ENCODE data around the gene RAP1GAP2. TPM values are rescaled to one million over a fixed set of nuclear protein-coding genes. Genes with fewer than 3 reads are reported as not detected.

RAP1GAP2 gene
- polyA plus RNA-seq, 1 of the 3 experiments (the other 2 are of a cell fraction): 22.0 TPM

GRCh38 chr17:2947588-2947950 is 151.3 kb downstream of the RAP1GAP2 start:
- Histone ChIP-seq H3K36me3 (replicated peaks in 1 of 2; ENCODE audit: control insufficient read depth in 1 of 2, insufficient read depth in 2 of 2, low read length in 1 of 2) (peaks cover 0 to 3% of the 10 kb centered on the region in 2 experiments), H3K4me1 (ENCODE audit: control insufficient read depth in 1 of 2, insufficient read depth in 2 of 2, low read depth in 1 of 2, low read length in 1 of 2) (peaks cover 4 to 5% of the 10 kb centered on the region in 2 experiments; a peak in 2 of 4 replicates), H3K4me2 (no peak overlapping the region), H3K27ac (ENCODE audit: low read depth in 2 of 2, low read length in 1 of 2) (no peak overlapping the region), H3K9me3 (no peaks in the 10 kb centered on the region), H3K9me2 (no peaks in the 10 kb centered on the region), H3K4me3 (ENCODE audit: low read depth in 2 of 2, low read length in 1 of 2) (no peak overlapping the region), H2AFZ (ENCODE audit: low read depth) (no peak overlapping the region), H3K27me3 (ENCODE audit: insufficient read depth) (no peaks in the 10 kb centered on the region), H4K20me1 (ENCODE audit: insufficient read depth) (no peaks in the 10 kb centered on the region), H3K79me2 (ENCODE audit: insufficient read depth) (peaks cover 27% of the 10 kb centered on the region), H3F3A (replicated peaks; ENCODE audit: insufficient read depth) (peaks cover 9% of the 10 kb centered on the region), H3K9ac (no peak overlapping the region)
- no peak for DNase-seq
- TF ChIP-seq FOXJ3 (CRISPR knock-in tag; IDR thresholded peaks at IDR 0.05) (no peak), CHD2 (IDR thresholded peaks at IDR 0.05; ENCODE audit: low read length, partially characterized antibody) (no peak), ELF1 (IDR thresholded peaks at IDR 0.05) (no peak), NFIC (IDR thresholded peaks at IDR 0.05; ENCODE audit: borderline replicate concordance) (no peak), MXI1 (IDR thresholded peaks at IDR 0.05; ENCODE audit: low read depth, low read length) (no peak)
- ChIA-PET CTCF (interaction anchor here (1.6 kb wide), 1 partner anchor 99 kb away, joined by 5 read pairs; no protein-coding TSS in a partner anchor), POLR2A (interaction anchor here (1.1 kb wide), 1 partner anchor 12 kb away, joined by 3 read pairs; no protein-coding TSS in a partner anchor)
- WGBS (ENCODE audit: low lambda C conversion rate): 89% methylated on average over 12 of the region's 15 CpGs

GRCh38 chr17:2947996-2948550 is 151.8 kb downstream of the RAP1GAP2 start:
- 84% methylated on average over 14 of the region's 14 CpGs for WGBS (ENCODE audit: low lambda C conversion rate)
- no peak overlapping the region for H3K27ac ChIP-seq (ENCODE audit: low read depth in 2 of 2, low read length in 1 of 2)
- H3K4me2 ChIP-seq: no peak overlapping the region
- no peak overlapping the region for H2AFZ ChIP-seq (ENCODE audit: low read depth)
- no peaks in the 10 kb centered on the region for H3K9me3 ChIP-seq
- no peak overlapping the region for H3K4me3 ChIP-seq (ENCODE audit: low read depth in 2 of 2, low read length in 1 of 2)
- ChIA-PET POLR2A (interaction anchor here (1.1 kb wide), 1 partner anchor 11 kb away, joined by 3 read pairs; no protein-coding TSS in a partner anchor), CTCF (interaction anchor here (1.6 to 1.8 kb wide), 2 partner anchors 10 to 99 kb away, joined by 4 to 5 read pairs; no protein-coding TSS in a partner anchor)
- no peaks in the 10 kb centered on the region for H3K9me2 ChIP-seq
- H3K27me3 ChIP-seq (ENCODE audit: insufficient read depth): no peaks in the 10 kb centered on the region
- peaks cover 0 to 3% of the 10 kb centered on the region in 2 experiments for H3K36me3 ChIP-seq (replicated peaks in 1 of 2; ENCODE audit: control insufficient read depth in 1 of 2, insufficient read depth in 2 of 2, low read length in 1 of 2)
- H3K4me1 ChIP-seq (ENCODE audit: control insufficient read depth in 1 of 2, insufficient read depth in 2 of 2, low read depth in 1 of 2, low read length in 1 of 2): peaks cover 4 to 5% of the 10 kb centered on the region in 2 experiments; a peak in 2 of 4 replicates
- H3K9ac ChIP-seq: no peak overlapping the region
- H3K79me2 ChIP-seq (ENCODE audit: insufficient read depth): peaks cover 32% of the 10 kb centered on the region
- H4K20me1 ChIP-seq (ENCODE audit: insufficient read depth): no peaks in the 10 kb centered on the region
- DNase-seq: no peak
- peaks cover 13% of the 10 kb centered on the region for H3F3A ChIP-seq (replicated peaks; ENCODE audit: insufficient read depth)
- TF ChIP-seq, protein P1, sequence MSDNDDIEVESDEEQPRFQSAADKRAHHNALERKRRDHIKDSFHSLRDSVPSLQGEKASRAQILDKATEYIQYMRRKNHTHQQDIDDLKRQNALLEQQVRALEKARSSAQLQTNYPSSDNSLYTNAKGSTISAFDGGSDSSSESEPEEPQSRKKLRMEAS (IDR thresholded peaks at IDR 0.05; ENCODE audit: low read depth): no peak
- TF ChIP-seq EZH2phosphoT487 (IDR thresholded peaks at IDR 0.05; ENCODE audit: borderline replicate concordance, low read depth) (no peak), IRF3 (IDR thresholded peaks at IDR 0.05; ENCODE audit: low read depth, low read length) (no peak), USF2 (IDR thresholded peaks at IDR 0.05; ENCODE audit: borderline replicate concordance, low read depth, low read length) (no peak), USF1 (IDR thresholded peaks at IDR 0.05; ENCODE audit: borderline replicate concordance, low read depth) (no peak), REST (IDR thresholded peaks at IDR 0.05; ENCODE audit: low read depth, low read length) (no peak), TCF12 (IDR thresholded peaks at IDR 0.05) (no peak), FOXM1 (IDR thresholded peaks at IDR 0.05; ENCODE audit: low read depth) (no peak), RFX5 (IDR thresholded peaks at IDR 0.05; ENCODE audit: low read length) (no peak), TAF1 (IDR thresholded peaks at IDR 0.05; ENCODE audit: borderline replicate concordance, low read depth, low read length) (no peak), MXI1 (IDR thresholded peaks at IDR 0.05; ENCODE audit: low read depth, low read length) (no peak), GABPA (IDR thresholded peaks at IDR 0.05; ENCODE audit: low read depth) (no peak), RCOR1 (IDR thresholded peaks at IDR 0.05; ENCODE audit: low read length) (no peak), MEF2A (IDR thresholded peaks at IDR 0.05; ENCODE audit: borderline replicate concordance, low read depth) (no peak), RAD21 (IDR thresholded peaks at IDR 0.05; ENCODE audit: low read length) (no peak)
- TF ChIP-seq, protein P2, sequence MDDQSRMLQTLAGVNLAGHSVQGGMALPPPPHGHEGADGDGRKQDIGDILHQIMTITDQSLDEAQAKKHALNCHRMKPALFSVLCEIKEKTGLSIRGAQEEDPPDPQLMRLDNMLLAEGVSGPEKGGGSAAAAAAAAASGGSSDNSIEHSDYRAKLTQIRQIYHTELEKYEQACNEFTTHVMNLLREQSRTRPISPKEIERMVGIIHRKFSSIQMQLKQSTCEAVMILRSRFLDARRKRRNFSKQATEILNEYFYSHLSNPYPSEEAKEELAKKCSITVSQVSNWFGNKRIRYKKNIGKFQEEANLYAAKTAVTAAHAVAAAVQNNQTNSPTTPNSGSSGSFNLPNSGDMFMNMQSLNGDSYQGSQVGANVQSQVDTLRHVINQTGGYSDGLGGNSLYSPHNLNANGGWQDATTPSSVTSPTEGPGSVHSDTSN (IDR thresholded peaks at IDR 0.05): no peak

Data from SK-N-SH (cell line).